Hindlimb muscle (tissue), 1 donor: ENCODE measurements around the gene KLHL5. TPM values are rescaled to one million over a fixed set of nuclear protein-coding genes. Genes with fewer than 3 reads are reported as not detected.

Experiments
- DNase-seq: peaks from one replicate; pipeline ENCODE4 v3.0.0-alpha.2; 2013
- polyA plus RNA-seq: library from polyadenylated mRNA; unstranded; fragments of 120-200 nt; gene quantifications from one replicate; pipeline ENCODE4 v1.2.1, GENCODE V29; 2013; ENCODE audit not compliant: insufficient read length

KLHL5 gene
- polyA plus RNA-seq, 1 donor = 19.6 TPM

GRCh38 chr4:39044364-39044955 is 17.6 kb upstream of the KLHL5 start:
- DNase-seq = peak; percentile 83

DNA sequence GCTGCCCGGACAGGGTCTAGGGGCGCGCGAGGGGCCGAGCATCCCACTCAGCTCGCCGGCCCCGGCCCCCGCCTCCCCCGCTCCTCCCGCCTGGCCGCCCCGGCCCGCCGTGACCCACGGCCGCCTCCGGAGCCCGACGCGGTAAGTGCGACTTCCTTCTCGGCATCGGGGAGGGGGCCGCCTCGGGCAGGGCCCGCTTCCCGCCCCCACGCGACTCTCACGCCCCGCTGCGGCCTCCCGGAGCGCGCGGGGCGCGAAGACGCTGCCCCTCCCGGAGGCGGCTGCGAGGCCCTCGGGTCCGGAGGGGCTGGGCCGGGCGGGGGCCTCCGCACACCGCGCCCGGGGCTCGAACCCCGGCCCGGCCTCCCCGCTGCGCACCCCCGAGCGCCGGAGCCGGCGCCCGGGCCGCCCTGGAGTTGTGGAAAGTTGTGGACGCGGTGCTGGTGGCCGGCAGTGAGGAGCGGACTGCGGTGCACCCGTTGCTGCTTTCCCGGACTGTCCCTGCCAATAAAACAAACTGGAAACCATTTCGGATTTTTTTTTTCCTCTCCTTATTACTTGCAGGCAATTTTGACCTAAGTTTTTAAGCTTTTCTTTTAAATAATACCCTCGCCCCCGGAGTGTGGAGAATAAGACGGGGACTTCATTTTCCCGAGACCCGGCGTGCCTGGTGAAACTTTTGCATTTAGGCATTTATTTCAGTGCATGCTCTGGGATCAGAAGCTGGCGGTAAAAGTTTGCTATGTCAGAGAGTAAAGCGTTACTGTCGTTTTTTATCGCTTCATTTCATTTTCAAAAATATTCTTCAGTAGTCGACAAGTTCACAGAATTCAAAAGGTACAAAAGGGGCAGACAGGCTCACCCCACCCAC is 16.8 kb upstream of the KLHL5 start:
- DNase-seq = peak; percentile 47

DNA sequence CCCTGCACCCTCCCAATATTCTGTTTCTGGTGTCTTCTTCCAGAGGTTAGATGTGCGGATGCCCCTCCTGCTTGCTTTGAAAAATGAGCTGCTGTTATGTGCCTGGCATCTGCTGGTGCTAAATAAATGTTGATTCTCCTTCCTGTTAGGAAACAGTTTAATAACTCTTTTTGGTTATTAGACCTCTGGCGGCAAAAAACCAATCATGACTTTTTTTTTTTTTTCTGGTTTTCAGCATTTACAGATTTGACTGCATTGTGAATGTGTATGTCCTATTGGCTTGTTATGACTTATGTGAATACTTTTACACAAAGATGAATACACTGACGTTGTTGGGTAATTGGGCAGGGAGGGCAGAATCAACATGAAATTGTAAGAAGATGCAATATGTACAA is 16.2 kb upstream of the KLHL5 start:
- DNase-seq = no peak

GRCh38 chr4:39046249-39046648 is 15.8 kb upstream of the KLHL5 start:
- no peak for DNase-seq

GRCh38 chr4:39047681-39048080 is 14.4 kb upstream of the KLHL5 start:
- DNase-seq = no peak

- no peak for DNase-seq
Observed at GRCh38 chr4:39048311-39048710, 13.7 kb upstream of the KLHL5 start.

DNA sequence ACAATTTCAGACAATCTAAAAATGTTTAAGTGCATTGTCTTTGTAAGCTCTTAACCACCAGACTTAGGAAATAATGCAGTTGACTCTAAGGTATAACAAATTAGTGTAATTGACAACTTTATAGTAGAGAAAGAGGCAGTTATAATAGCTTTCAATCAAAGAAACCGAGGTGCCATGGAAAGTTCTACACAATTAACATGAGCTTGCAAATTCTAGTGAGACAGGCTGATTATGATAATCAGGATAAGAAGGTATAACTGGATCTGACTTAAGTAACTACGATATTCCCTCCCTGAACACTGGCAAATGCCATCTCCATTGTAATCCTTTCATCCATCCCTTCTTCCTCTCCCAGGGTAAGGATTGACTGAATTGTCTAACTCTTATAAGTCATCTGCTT is 11.4 kb upstream of the KLHL5 start:
- no peak for DNase-seq

- DNase-seq = no peak
Observed at GRCh38 chr4:39051492-39051891, 10.5 kb upstream of the KLHL5 start.

GRCh38 chr4:39053983-39054382 is 8.0 kb upstream of the KLHL5 start:
- DNase-seq = no peak

GRCh38 chr4:39054497-39054896 is 7.5 kb upstream of the KLHL5 start:
- no peak for DNase-seq

DNA sequence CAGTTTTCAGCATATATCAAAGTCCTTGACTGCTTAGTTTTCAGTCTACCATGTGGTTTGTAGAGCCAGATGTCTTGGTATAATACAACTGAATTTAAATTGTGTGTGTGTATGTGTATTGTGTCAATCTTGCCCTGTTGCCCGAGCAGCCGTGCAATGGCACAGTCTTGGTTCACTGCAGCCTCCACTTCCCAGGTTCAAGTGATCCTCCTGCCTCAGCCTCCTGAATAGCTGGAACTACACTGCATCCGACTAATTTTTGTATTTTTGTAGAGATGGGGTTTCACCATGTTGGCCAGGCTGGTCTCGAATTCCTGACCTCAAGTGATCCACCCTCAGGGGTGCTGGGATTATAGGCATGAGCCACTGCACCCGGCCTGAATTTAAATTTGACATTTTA is 6.0 kb upstream of the KLHL5 start:
- DNase-seq = no peak

DNA sequence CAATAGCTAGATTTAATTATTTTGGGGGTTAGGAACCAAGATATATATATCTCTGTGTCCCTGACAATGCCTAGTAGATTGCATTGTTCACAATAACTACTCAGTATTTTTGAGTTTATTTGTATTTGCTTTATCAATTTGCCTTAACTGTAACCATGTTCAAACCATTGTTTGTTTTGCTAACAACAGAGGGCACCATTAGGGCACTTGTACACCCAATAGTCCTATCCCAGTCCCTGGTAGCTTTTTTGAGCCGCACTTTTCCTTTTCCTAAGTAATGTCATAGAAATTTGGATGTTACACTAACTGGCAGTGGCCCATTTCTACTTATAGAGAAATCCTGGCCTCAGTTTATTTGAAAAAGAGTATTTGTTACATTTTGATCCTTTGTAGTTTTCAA is 575 bp upstream of the KLHL5 start:
- no peak for DNase-seq

GRCh38 chr4:39062770-39063097 is 702 bp downstream of the KLHL5 start:
- DNase-seq = no peak

GRCh38 chr4:39063430-39063829 is 1.4 kb downstream of the KLHL5 start:
- no peak for DNase-seq

DNA sequence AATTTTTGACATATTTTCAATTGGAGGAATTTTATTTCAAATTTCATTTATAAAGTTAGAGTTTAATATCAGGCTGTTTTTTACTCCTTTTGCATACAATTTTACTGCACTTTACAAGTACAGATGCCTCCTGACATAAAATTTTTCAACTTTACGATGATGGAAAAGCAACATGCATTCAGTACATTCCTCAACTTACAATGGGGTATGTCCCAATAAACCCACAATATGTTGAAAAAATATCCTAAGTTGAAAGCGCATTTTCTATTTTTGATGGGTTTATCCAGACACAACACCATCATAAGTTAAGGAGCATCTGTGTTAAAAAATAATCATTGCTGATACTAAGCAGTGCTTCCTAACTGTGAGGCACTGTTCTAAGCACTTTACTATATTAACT is 4.3 kb downstream of the KLHL5 start:
- DNase-seq = no peak

DNA sequence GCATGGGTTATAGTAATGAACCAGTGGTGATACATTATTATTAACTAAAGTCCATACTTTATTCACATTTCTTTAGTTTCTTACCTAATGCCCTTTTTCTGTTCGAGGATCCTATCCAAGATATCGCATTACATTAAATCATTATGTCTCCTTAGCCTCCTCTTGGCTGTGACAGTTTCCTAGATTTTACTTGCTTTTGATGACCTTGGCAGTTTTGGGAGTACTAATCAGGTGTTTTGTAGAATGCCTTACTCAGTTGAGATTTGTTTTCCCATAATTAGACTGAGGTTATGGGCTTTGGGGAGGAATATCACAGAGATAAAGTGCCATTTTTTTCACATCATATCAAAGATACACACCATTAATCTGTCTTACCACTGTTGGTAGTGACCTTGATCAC is 5.0 kb downstream of the KLHL5 start:
- DNase-seq = no peak

DNA sequence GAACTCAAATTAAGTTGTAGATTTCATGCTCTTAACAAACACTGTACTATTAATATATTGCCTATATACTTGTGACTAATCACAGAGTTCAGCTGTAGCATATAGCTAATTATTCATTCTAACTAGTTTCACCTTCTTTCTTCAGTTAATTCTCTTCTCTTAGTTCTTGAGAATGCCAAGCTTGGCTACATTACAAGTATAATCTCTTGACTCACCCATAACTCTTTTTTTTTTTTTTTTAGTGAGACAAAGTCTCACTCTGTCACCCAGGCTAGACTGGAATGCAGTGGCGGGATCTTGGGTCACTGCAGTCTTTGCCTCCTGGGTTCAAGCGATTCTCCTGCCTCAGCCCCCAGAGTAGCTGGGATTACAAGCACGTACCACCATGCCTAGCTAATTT is 5.4 kb downstream of the KLHL5 start:
- DNase-seq = no peak

DNA sequence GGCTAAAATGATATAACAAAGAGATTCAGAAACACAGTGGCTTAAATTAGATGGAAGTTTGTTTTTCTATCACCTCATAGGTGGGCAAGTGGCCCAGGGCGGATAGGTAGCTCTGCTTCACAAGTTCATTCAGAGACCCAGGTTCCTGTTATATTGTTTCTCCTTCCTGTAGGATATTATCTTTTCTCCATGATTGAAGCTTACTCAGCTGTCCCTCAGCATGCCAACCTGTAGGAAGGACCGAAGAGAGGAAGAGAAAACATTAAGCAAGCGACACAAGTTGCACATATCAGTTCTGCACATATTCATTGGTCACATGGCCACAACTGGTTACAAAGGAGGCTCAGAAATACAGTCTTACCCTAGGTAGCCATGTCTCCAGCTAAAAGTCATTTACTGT is 6.9 kb downstream of the KLHL5 start:
- no peak for DNase-seq

GRCh38 chr4:39078829-39079228 is 16.8 kb downstream of the KLHL5 start:
- no peak for DNase-seq

- no peak for DNase-seq
Observed at GRCh38 chr4:39083164-39083563, 21.1 kb downstream of the KLHL5 start.

DNA sequence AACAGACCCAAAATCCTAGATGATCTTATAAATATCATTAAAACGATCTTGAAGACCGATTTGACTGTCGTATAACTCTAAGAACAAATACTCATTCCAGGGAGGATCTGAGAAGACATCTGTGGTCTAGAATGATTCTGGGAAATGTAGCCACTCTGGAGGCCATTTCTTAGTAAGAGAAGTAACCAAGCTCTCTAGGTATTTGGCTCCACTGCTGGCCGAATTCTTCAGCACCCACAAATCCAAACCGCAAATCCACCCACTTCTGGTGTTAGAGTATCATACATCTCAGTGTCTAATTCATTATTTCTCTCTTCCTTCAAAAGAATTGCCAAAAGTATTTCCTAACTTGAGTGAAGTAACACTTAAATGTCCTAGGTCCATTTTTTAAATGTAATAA is 23.9 kb downstream of the KLHL5 start:
- no peak for DNase-seq

GRCh38 chr4:39096847-39097246 is 34.8 kb downstream of the KLHL5 start:
- DNase-seq = no peak

- DNase-seq = no peak
Observed at GRCh38 chr4:39097290-39097689, 35.3 kb downstream of the KLHL5 start.

GRCh38 chr4:39102297-39102696 is 40.3 kb downstream of the KLHL5 start:
- DNase-seq = no peak

- DNase-seq = no peak
Observed at GRCh38 chr4:39103291-39103690, 41.3 kb downstream of the KLHL5 start.
